Ishikawa (cell line): Measurements from ENCODE around the gene PLP1.

ENCODE experiments used
- CEBPB ChIP-seq: IDR thresholded peaks from 2 replicates; pipeline ENCODE4 v1.6.1; 2012
- CREB1 ChIP-seq: IDR thresholded peaks from 2 replicates; pipeline ENCODE4 v1.6.1; 2012; ENCODE audit warnings: low read depth
- EGR1 ChIP-seq: IDR thresholded peaks from 2 replicates; pipeline ENCODE4 v1.6.1; 2012
- EP300 ChIP-seq: IDR thresholded peaks from 2 replicates; pipeline ENCODE4 v1.6.1; 2012; ENCODE audit warnings: borderline replicate concordance
- FOXM1 ChIP-seq: IDR thresholded peaks from 2 replicates; pipeline ENCODE4 v1.6.1; 2012; ENCODE audit warnings: low read depth, borderline replicate concordance
- MAX ChIP-seq: IDR thresholded peaks from 2 replicates; pipeline ENCODE4 v1.6.1; 2012
- NFIC ChIP-seq: IDR thresholded peaks from 2 replicates; pipeline ENCODE4 v1.6.1; 2012
- RAD21 ChIP-seq: IDR thresholded peaks from 2 replicates; pipeline ENCODE4 v1.6.1; 2012; ENCODE audit warnings: low read depth
- REST ChIP-seq: IDR thresholded peaks from 2 replicates; pipeline ENCODE4 v1.6.1; 2012; ENCODE audit warnings: low read depth, mild to moderate bottlenecking
- TAF1 ChIP-seq: IDR thresholded peaks from 2 replicates; pipeline ENCODE4 v1.6.1; 2012; ENCODE audit warnings: low read depth, mild to moderate bottlenecking
- TCF12 ChIP-seq: IDR thresholded peaks from 2 replicates; pipeline ENCODE4 v1.6.1; 2012; ENCODE audit warnings: low read depth
- TEAD4 ChIP-seq: IDR thresholded peaks from 2 replicates; pipeline ENCODE4 v1.6.1; 2012
- USF1 ChIP-seq: IDR thresholded peaks from 2 replicates; pipeline ENCODE4 v1.6.1; 2012
- YY1 ChIP-seq: IDR thresholded peaks from 2 replicates; pipeline ENCODE4 v1.6.1; 2012; ENCODE audit warnings: low read depth
- ZBTB7A ChIP-seq: IDR thresholded peaks from 2 replicates; pipeline ENCODE4 v1.6.1; 2012; ENCODE audit warnings: low read depth

The PLP1 gene

GRCh38 chrX:103781062-103781402 is 4.4 kb downstream of the PLP1 start:
- TF ChIP-seq YY1 (no peak), RAD21 (no peak), FOXM1 (no peak), CEBPB (no peak)

GRCh38 chrX:103781706-103782105 is 5.1 kb downstream of the PLP1 start:
- TF ChIP-seq USF1, result no peak
- no peak for TF ChIP-seq TEAD4
- no peak for TF ChIP-seq TCF12
- TF ChIP-seq CEBPB, result no peak
- no peak for TF ChIP-seq RAD21
- no peak for TF ChIP-seq FOXM1
- TF ChIP-seq NFIC, result no peak
- no peak for TF ChIP-seq CREB1
- TF ChIP-seq EP300, result no peak
- TF ChIP-seq EGR1, result no peak
- TF ChIP-seq REST, result no peak
- no peak for TF ChIP-seq ZBTB7A
- no peak for TF ChIP-seq YY1
- no peak for TF ChIP-seq TAF1
- no peak for TF ChIP-seq MAX

- TF ChIP-seq YY1, result no peak
- no peak for TF ChIP-seq CREB1
- TF ChIP-seq REST, result no peak
- TF ChIP-seq NFIC, result no peak
- TF ChIP-seq EP300, result no peak
- TF ChIP-seq EGR1, result no peak
- no peak for TF ChIP-seq RAD21
- TF ChIP-seq TEAD4, result no peak
- TF ChIP-seq TCF12, result no peak
- TF ChIP-seq TAF1, result no peak
- no peak for TF ChIP-seq CEBPB
- TF ChIP-seq ZBTB7A, result no peak
- TF ChIP-seq USF1, result no peak
- TF ChIP-seq MAX, result no peak
- TF ChIP-seq FOXM1, result no peak
Measured at GRCh38 chrX:103782640-103783039, 6.0 kb downstream of the PLP1 start.

GRCh38 chrX:103783196-103783595 is 6.6 kb downstream of the PLP1 start:
- no peak for TF ChIP-seq CEBPB
- TF ChIP-seq YY1, result no peak
- no peak for TF ChIP-seq CREB1
- no peak for TF ChIP-seq TEAD4
- TF ChIP-seq NFIC, result no peak
- TF ChIP-seq TCF12, result no peak
- no peak for TF ChIP-seq TAF1
- TF ChIP-seq MAX, result no peak
- no peak for TF ChIP-seq ZBTB7A
- TF ChIP-seq EP300, result no peak
- no peak for TF ChIP-seq RAD21
- no peak for TF ChIP-seq EGR1
- TF ChIP-seq REST, result no peak
- TF ChIP-seq USF1, result no peak
- no peak for TF ChIP-seq FOXM1
